ENCODE results near the gene SLC1A5.

DNA sequence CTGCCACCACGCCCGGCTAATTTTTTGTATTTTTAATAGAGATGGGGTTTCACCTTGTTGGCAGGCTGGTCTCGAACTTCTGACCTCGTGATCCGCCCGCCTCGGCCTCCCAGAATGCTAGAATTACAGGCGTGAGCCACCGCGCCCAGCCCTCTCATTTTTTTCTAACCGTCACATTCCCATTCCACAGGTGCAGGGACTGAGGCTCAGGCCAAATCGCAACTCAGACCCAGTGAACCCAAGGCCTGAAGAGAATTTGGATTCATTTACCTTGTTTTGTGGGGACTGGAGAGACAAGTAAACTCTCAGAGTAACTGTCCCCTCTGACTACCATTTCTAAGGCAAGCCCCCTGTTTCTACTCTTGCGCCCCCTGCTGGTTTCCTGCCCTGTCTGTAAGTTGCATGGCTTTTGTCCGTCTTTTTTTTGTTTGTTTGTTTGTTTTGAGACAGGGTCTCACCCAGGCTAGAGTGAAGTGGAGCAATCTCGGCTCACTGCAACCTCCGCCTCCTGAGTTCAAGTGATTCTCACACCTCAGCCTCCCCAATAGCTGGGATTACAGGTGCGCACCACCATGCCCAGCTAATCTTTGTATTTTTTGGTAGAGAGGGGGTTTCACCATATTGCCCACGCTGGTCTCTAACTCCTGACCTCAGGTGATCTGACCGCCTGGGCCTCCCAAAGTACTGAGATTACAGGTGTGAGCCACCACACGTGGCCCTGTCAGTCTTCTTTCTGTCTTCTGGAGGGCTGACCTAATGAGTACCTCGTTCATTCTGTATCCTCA, 39.9 kb downstream of the SLC1A5 start:
- TF ChIP-seq, protein P1, sequence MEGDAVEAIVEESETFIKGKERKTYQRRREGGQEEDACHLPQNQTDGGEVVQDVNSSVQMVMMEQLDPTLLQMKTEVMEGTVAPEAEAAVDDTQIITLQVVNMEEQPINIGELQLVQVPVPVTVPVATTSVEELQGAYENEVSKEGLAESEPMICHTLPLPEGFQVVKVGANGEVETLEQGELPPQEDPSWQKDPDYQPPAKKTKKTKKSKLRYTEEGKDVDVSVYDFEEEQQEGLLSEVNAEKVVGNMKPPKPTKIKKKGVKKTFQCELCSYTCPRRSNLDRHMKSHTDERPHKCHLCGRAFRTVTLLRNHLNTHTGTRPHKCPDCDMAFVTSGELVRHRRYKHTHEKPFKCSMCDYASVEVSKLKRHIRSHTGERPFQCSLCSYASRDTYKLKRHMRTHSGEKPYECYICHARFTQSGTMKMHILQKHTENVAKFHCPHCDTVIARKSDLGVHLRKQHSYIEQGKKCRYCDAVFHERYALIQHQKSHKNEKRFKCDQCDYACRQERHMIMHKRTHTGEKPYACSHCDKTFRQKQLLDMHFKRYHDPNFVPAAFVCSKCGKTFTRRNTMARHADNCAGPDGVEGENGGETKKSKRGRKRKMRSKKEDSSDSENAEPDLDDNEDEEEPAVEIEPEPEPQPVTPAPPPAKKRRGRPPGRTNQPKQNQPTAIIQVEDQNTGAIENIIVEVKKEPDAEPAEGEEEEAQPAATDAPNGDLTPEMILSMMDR (IDR thresholded peaks at IDR 0.05), result peak; percentile 18 to 67 (median 47)
- TF ChIP-seq POLR2A (IDR thresholded peaks at IDR 0.05), result no peak

Measured in uterus (tissue), 2 donors.